ENCODE measurements around the gene KRTAP10-2.

KRTAP10-2 gene

GRCh38 chr21:44583089-44583799 is 31.9 kb upstream of the KRTAP10-2 start:
- TF ChIP-seq TAF1 (IDR thresholded peaks at IDR 0.05; ENCODE audit: low read depth) (no peak), CEBPB (IDR thresholded peaks at IDR 0.05) (no peak), RAD21 (IDR thresholded peaks at IDR 0.05; ENCODE audit: low read depth) (no peak), MAX (IDR thresholded peaks at IDR 0.05) (no peak), EP300 (IDR thresholded peaks at IDR 0.05; ENCODE audit: borderline replicate concordance) (no peak), YY1 (IDR thresholded peaks at IDR 0.05; ENCODE audit: low read depth) (no peak), CREB1 (IDR thresholded peaks at IDR 0.05; ENCODE audit: low read depth) (no peak), TCF12 (IDR thresholded peaks at IDR 0.05; ENCODE audit: low read depth) (no peak), USF1 (IDR thresholded peaks at IDR 0.05) (no peak), EGR1 (IDR thresholded peaks at IDR 0.05) (no peak), TEAD4 (IDR thresholded peaks at IDR 0.05) (no peak), FOXM1 (IDR thresholded peaks at IDR 0.05; ENCODE audit: borderline replicate concordance, low read depth) (no peak), NFIC (IDR thresholded peaks at IDR 0.05) (no peak), REST (IDR thresholded peaks at IDR 0.05; ENCODE audit: low read depth) (no peak), ZBTB7A (IDR thresholded peaks at IDR 0.05; ENCODE audit: low read depth) (no peak)

- no peak for TF ChIP-seq RAD21 (IDR thresholded peaks at IDR 0.05; ENCODE audit: low read depth)
- no peak for TF ChIP-seq TEAD4 (IDR thresholded peaks at IDR 0.05)
- no peak for TF ChIP-seq CREB1 (IDR thresholded peaks at IDR 0.05; ENCODE audit: low read depth)
- TF ChIP-seq YY1 (IDR thresholded peaks at IDR 0.05; ENCODE audit: low read depth), result no peak
- no peak for TF ChIP-seq NFIC (IDR thresholded peaks at IDR 0.05)
- no peak for TF ChIP-seq MAX (IDR thresholded peaks at IDR 0.05)
- TF ChIP-seq ZBTB7A (IDR thresholded peaks at IDR 0.05; ENCODE audit: low read depth), result no peak
- TF ChIP-seq EGR1 (IDR thresholded peaks at IDR 0.05), result no peak
- TF ChIP-seq EP300 (IDR thresholded peaks at IDR 0.05; ENCODE audit: borderline replicate concordance), result no peak
- no peak for TF ChIP-seq FOXM1 (IDR thresholded peaks at IDR 0.05; ENCODE audit: borderline replicate concordance, low read depth)
- TF ChIP-seq USF1 (IDR thresholded peaks at IDR 0.05), result no peak
- no peak for TF ChIP-seq CEBPB (IDR thresholded peaks at IDR 0.05)
- no peak for TF ChIP-seq TCF12 (IDR thresholded peaks at IDR 0.05; ENCODE audit: low read depth)
- no peak for TF ChIP-seq REST (IDR thresholded peaks at IDR 0.05; ENCODE audit: low read depth)
- no peak for TF ChIP-seq TAF1 (IDR thresholded peaks at IDR 0.05; ENCODE audit: low read depth)
Observed at GRCh38 chr21:44582055-44582454, 30.8 kb upstream of the KRTAP10-2 start.

- TF ChIP-seq TAF1 (IDR thresholded peaks at IDR 0.05; ENCODE audit: low read depth), result no peak
- no peak for TF ChIP-seq EP300 (IDR thresholded peaks at IDR 0.05; ENCODE audit: borderline replicate concordance)
- TF ChIP-seq TCF12 (IDR thresholded peaks at IDR 0.05; ENCODE audit: low read depth), result no peak
- no peak for TF ChIP-seq REST (IDR thresholded peaks at IDR 0.05; ENCODE audit: low read depth)
- TF ChIP-seq EGR1 (IDR thresholded peaks at IDR 0.05), result no peak
- TF ChIP-seq NFIC (IDR thresholded peaks at IDR 0.05), result no peak
- TF ChIP-seq USF1 (IDR thresholded peaks at IDR 0.05), result no peak
- TF ChIP-seq ZBTB7A (IDR thresholded peaks at IDR 0.05; ENCODE audit: low read depth), result no peak
- no peak for TF ChIP-seq TEAD4 (IDR thresholded peaks at IDR 0.05)
- TF ChIP-seq CREB1 (IDR thresholded peaks at IDR 0.05; ENCODE audit: low read depth), result no peak
- no peak for TF ChIP-seq FOXM1 (IDR thresholded peaks at IDR 0.05; ENCODE audit: borderline replicate concordance, low read depth)
- TF ChIP-seq YY1 (IDR thresholded peaks at IDR 0.05; ENCODE audit: low read depth), result no peak
- TF ChIP-seq CEBPB (IDR thresholded peaks at IDR 0.05), result no peak
- no peak for TF ChIP-seq MAX (IDR thresholded peaks at IDR 0.05)
Observed at GRCh38 chr21:44581158-44581557, 29.9 kb upstream of the KRTAP10-2 start.

Data from Ishikawa (cell line).